Endothelial cell (in vitro differentiated cells): ENCODE measurements around the gene ZNF627. TPM values are rescaled to one million over a fixed set of nuclear protein-coding genes. Genes with fewer than 3 reads are reported as not detected.
"Not testable (repeated sequence)": the region's sequence is repeated elsewhere in the genome, so short reads cannot be mapped to it uniquely, and the experiment has no call there.

ENCODE experiments used
- DNase-seq: peaks from one replicate; pipeline ENCODE4 v3.0.0; 2021; ENCODE audit warnings: low spot score
- H3K27ac Mint-ChIP-seq: one replicate; pipeline ENCODE4 v1.8.0; 2021; ENCODE audit warnings: mixed read lengths, inconsistent platforms; ENCODE audit not compliant: unreplicated experiment
- H3K27me3 Mint-ChIP-seq: one replicate; pipeline ENCODE4 v1.8.0; 2021; ENCODE audit warnings: mild to moderate bottlenecking, moderate library complexity, mixed read lengths, inconsistent platforms; ENCODE audit not compliant: unreplicated experiment
- H3K36me3 Mint-ChIP-seq: one replicate; pipeline ENCODE4 v1.8.0; 2021; ENCODE audit warnings: mild to moderate bottlenecking, low read depth, mixed read lengths, inconsistent platforms; ENCODE audit not compliant: unreplicated experiment
- H3K4me1 Mint-ChIP-seq: one replicate; pipeline ENCODE4 v1.8.0; 2021; ENCODE audit warnings: mild to moderate bottlenecking, mixed read lengths, inconsistent platforms; ENCODE audit not compliant: unreplicated experiment
- H3K4me3 Mint-ChIP-seq: one replicate; pipeline ENCODE4 v1.8.0; 2021; ENCODE audit warnings: mild to moderate bottlenecking, mixed read lengths, inconsistent platforms; ENCODE audit not compliant: unreplicated experiment
- H3K9me3 Mint-ChIP-seq: one replicate; pipeline ENCODE4 v1.8.0; 2021; ENCODE audit warnings: mixed read lengths, inconsistent platforms; ENCODE audit not compliant: unreplicated experiment
- total RNA-seq: library from RNA; stranded (reverse); fragmentation: NEBNext Ultra II Directional; extraction: Animal tissue kit (Norgen Biotek cat#: 25700); gene quantifications from one replicate; pipeline ENCODE4 v1.2.1, GENCODE V29; 2021; ENCODE audit not compliant: unreplicated experiment
- TF ChIP-seq, protein P1 (sequence below): fragments of 200-600 bp; sonication (generic); IDR thresholded peaks from one replicate; pipeline ENCODE4 v1.5.0; 2021; ENCODE audit warnings: antibody characterized with exemption; ENCODE audit not compliant: unreplicated experiment

The ZNF627 gene
- total RNA-seq, 1 donor from 2014 or later: 21.9 TPM

DNA sequence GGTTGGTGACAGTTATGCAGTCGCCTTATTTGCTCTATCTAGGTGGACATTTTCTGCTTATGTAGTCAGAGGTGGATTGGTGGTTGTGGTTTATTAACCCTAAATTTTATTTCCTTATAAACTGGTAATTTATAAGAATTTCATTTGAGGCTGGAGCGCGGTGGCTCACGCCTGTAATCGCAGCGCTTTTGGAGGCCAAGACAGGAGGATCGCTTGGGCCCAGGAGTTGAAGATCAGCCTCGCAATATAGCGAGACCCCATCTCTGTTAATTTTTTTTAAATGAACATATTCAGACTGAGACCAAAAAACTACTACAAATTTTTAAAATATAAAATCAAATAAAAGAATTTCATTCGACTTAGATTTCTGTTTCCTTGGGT lies 810 bp downstream of the ZNF627 start:
- DNase-seq: no peak
- H3K36me3 Mint-ChIP-seq: peaks cover 21% of the 10 kb centered on the region
- TF ChIP-seq, protein P1, sequence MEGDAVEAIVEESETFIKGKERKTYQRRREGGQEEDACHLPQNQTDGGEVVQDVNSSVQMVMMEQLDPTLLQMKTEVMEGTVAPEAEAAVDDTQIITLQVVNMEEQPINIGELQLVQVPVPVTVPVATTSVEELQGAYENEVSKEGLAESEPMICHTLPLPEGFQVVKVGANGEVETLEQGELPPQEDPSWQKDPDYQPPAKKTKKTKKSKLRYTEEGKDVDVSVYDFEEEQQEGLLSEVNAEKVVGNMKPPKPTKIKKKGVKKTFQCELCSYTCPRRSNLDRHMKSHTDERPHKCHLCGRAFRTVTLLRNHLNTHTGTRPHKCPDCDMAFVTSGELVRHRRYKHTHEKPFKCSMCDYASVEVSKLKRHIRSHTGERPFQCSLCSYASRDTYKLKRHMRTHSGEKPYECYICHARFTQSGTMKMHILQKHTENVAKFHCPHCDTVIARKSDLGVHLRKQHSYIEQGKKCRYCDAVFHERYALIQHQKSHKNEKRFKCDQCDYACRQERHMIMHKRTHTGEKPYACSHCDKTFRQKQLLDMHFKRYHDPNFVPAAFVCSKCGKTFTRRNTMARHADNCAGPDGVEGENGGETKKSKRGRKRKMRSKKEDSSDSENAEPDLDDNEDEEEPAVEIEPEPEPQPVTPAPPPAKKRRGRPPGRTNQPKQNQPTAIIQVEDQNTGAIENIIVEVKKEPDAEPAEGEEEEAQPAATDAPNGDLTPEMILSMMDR: no peak
- H3K27ac Mint-ChIP-seq: peak overlapping the region; percentile 97
- peaks cover 6% of the 10 kb centered on the region for H3K27me3 Mint-ChIP-seq
- H3K9me3 Mint-ChIP-seq: no peaks in the 10 kb centered on the region
- H3K4me1 Mint-ChIP-seq: peaks cover 12% of the 10 kb centered on the region
- peak overlapping the region; percentile 98 for H3K4me3 Mint-ChIP-seq

GRCh38 chr19:11598746-11599145 lies 1.5 kb downstream of the ZNF627 start:
- Mint-ChIP-seq H3K27ac (peak overlapping the region; percentile 9), H3K36me3 (peaks cover 24% of the 10 kb centered on the region), H3K4me3 (peak overlapping the region; percentile 82), H3K4me1 (peaks cover 12% of the 10 kb centered on the region), H3K27me3 (peaks cover 6% of the 10 kb centered on the region), H3K9me3 (no peaks in the 10 kb centered on the region)
- no peak for DNase-seq
- TF ChIP-seq, protein P1: no peak

GRCh38 chr19:11599704-11600103 lies 2.4 kb downstream of the ZNF627 start:
- not testable (repeated sequence) for H3K9me3 Mint-ChIP-seq

GRCh38 chr19:11606484-11606883 lies 9.2 kb downstream of the ZNF627 start:
- Mint-ChIP-seq H3K4me3 (no peak overlapping the region), H3K9me3 (peaks cover 6% of the 10 kb centered on the region), H3K4me1 (peaks cover 2% of the 10 kb centered on the region), H3K27ac (no peak overlapping the region), H3K36me3 (peaks cover 64% of the 10 kb centered on the region), H3K27me3 (peaks cover 2% of the 10 kb centered on the region)
- DNase-seq: no peak
- TF ChIP-seq, protein P1: no peak

More at GRCh38 chr19:11599704-11600103, 2.4 kb downstream of the ZNF627 start:
- peaks cover 12% of the 10 kb centered on the region for H3K4me1 Mint-ChIP-seq
- H3K27ac Mint-ChIP-seq, H3K4me3 Mint-ChIP-seq, H3K27me3 Mint-ChIP-seq, DNase-seq: not testable (repeated sequence)
- peaks cover 34% of the 10 kb centered on the region for H3K36me3 Mint-ChIP-seq

DNA sequence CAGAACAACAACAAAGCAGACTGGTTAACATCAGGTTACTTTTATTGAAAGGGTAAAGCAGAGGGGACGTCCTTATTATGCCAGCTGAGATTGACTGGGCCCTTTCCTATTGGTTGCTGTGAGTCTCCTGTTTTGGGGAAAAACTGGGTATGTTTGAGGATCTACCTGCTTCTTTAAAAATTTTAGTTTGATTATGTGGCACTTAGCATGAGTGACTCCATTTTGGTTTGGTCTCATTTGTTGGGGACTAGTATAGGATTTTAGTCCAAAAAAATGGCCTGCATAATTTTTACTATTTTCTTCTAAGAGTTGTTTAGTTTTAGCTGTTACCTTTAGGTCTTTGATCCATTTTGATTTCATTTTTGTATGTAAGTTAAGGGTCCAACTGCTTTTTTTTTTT lies 14.4 kb downstream of the ZNF627 start:
- Mint-ChIP-seq H3K36me3 (peaks cover 54% of the 10 kb centered on the region), H3K9me3 (peaks cover 9% of the 10 kb centered on the region), H3K4me1 (no peaks in the 10 kb centered on the region), H3K27ac (no peak overlapping the region), H3K27me3 (peaks cover 1% of the 10 kb centered on the region), H3K4me3 (no peak overlapping the region)
- DNase-seq: no peak
- TF ChIP-seq, protein P1: no peak
